Measurements from ENCODE around the gene ITPKC.

- TF ChIP-seq, protein P1, sequence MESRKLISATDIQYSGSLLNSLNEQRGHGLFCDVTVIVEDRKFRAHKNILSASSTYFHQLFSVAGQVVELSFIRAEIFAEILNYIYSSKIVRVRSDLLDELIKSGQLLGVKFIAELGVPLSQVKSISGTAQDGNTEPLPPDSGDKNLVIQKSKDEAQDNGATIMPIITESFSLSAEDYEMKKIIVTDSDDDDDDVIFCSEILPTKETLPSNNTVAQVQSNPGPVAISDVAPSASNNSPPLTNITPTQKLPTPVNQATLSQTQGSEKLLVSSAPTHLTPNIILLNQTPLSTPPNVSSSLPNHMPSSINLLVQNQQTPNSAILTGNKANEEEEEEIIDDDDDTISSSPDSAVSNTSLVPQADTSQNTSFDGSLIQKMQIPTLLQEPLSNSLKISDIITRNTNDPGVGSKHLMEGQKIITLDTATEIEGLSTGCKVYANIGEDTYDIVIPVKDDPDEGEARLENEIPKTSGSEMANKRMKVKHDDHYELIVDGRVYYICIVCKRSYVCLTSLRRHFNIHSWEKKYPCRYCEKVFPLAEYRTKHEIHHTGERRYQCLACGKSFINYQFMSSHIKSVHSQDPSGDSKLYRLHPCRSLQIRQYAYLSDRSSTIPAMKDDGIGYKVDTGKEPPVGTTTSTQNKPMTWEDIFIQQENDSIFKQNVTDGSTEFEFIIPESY (CRISPR knock-in tag; IDR thresholded peaks at IDR 0.05) = 0 out of 2 replicates have a peak, but pooled peaks have one; percentile 39
- no peak for TF ChIP-seq SMAD3 (CRISPR knock-in tag; conservative IDR thresholded peaks at IDR 0.05)
- no peak for TF ChIP-seq TAF15 (IDR thresholded peaks at IDR 0.05; ENCODE audit: low read depth, low read length)
- peak; percentile 4 for TF ChIP-seq ZFP36 (IDR thresholded peaks at IDR 0.05; ENCODE audit: low read depth, low read length, partially characterized antibody)
- peak; percentile 99 for TF ChIP-seq MAFG (tag; conservative IDR thresholded peaks at IDR 0.05)
- no peak for TF ChIP-seq ZNF23 (CRISPR knock-in tag; IDR thresholded peaks at IDR 0.05)
- peak; percentile 92 for TF ChIP-seq BHLHE40 (IDR thresholded peaks at IDR 0.05; ENCODE audit: low read length)
- TF ChIP-seq, protein P2, sequence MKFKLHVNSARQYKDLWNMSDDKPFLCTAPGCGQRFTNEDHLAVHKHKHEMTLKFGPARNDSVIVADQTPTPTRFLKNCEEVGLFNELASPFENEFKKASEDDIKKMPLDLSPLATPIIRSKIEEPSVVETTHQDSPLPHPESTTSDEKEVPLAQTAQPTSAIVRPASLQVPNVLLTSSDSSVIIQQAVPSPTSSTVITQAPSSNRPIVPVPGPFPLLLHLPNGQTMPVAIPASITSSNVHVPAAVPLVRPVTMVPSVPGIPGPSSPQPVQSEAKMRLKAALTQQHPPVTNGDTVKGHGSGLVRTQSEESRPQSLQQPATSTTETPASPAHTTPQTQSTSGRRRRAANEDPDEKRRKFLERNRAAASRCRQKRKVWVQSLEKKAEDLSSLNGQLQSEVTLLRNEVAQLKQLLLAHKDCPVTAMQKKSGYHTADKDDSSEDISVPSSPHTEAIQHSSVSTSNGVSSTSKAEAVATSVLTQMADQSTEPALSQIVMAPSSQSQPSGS (CRISPR knock-in tag; IDR thresholded peaks at IDR 0.05) = no peak
- TF ChIP-seq CTCF (IDR thresholded peaks at IDR 0.05 in 2 of 3, conservative IDR thresholded peaks at IDR 0.05 in 1 of 3; ENCODE audit: insufficient read depth in 2 of 3, low read depth in 1 of 3, low read length in 3 of 3) = no peak
- TF ChIP-seq, protein P3, sequence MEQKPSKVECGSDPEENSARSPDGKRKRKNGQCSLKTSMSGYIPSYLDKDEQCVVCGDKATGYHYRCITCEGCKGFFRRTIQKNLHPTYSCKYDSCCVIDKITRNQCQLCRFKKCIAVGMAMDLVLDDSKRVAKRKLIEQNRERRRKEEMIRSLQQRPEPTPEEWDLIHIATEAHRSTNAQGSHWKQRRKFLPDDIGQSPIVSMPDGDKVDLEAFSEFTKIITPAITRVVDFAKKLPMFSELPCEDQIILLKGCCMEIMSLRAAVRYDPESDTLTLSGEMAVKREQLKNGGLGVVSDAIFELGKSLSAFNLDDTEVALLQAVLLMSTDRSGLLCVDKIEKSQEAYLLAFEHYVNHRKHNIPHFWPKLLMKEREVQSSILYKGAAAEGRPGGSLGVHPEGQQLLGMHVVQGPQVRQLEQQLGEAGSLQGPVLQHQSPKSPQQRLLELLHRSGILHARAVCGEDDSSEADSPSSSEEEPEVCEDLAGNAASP (IDR thresholded peaks at IDR 0.05) = no peak
- TF ChIP-seq, protein P4, sequence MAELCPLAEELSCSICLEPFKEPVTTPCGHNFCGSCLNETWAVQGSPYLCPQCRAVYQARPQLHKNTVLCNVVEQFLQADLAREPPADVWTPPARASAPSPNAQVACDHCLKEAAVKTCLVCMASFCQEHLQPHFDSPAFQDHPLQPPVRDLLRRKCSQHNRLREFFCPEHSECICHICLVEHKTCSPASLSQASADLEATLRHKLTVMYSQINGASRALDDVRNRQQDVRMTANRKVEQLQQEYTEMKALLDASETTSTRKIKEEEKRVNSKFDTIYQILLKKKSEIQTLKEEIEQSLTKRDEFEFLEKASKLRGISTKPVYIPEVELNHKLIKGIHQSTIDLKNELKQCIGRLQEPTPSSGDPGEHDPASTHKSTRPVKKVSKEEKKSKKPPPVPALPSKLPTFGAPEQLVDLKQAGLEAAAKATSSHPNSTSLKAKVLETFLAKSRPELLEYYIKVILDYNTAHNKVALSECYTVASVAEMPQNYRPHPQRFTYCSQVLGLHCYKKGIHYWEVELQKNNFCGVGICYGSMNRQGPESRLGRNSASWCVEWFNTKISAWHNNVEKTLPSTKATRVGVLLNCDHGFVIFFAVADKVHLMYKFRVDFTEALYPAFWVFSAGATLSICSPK (IDR thresholded peaks at IDR 0.05; ENCODE audit: borderline replicate concordance) = no peak
- TF ChIP-seq, protein P5, sequence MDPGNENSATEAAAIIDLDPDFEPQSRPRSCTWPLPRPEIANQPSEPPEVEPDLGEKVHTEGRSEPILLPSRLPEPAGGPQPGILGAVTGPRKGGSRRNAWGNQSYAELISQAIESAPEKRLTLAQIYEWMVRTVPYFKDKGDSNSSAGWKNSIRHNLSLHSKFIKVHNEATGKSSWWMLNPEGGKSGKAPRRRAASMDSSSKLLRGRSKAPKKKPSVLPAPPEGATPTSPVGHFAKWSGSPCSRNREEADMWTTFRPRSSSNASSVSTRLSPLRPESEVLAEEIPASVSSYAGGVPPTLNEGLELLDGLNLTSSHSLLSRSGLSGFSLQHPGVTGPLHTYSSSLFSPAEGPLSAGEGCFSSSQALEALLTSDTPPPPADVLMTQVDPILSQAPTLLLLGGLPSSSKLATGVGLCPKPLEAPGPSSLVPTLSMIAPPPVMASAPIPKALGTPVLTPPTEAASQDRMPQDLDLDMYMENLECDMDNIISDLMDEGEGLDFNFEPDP (CRISPR knock-in tag; IDR thresholded peaks at IDR 0.05) = no peak
Measured at GRCh38 chr19:40690693-40691420, 26.1 kb upstream of the ITPKC start.
